ENCODE measurements around the gene SETSIP. TPM values are rescaled to one million over a fixed set of nuclear protein-coding genes. Genes with fewer than 3 reads are reported as not detected.

SETSIP gene
- total RNA-seq, 1 donor from 2014 or later, result not detected

DNA sequence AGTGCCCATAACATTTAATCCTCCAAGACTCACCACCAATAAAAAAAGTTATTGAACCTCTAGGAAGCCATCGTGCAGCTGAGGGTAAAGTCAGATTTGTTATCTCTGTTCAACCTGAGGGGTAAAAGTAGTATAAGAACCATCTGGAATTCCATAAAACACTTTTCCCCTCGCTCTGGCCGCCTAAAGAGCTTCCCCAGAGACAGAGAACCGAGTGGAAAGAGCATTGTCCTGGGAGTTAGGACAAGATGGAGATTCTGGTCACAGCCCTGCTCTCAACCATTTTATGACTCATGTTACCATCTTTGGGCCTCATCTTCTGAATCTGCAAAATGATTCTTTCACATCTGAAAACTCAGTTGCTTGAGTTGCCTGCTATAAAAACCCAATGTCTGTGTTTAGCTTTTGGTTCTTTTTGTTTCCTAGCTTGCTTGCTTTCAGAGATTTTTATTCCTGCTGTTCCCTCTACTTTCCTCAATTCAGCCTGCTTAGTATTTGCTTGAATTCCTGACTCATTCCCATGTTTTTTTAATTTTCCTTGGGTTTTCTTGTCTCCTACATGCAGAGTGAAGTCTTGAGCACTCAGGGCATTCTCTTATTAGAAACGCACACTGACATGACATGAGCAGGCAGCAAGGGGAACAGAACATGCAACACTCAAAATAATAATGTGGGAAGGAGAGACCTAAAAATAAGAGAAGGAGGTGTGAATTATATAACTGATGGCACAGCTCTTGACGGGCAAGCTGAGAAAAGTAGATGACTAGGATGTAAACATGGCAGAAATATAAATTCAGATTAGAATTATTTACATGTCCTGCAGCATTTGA lies 43.7 kb downstream of the SETSIP start:
- Mint-ChIP-seq H3K27me3 (ENCODE audit: low read depth, unreplicated experiment) (peaks cover 6% of the 10 kb centered on the region), H3K4me1 (ENCODE audit: low read depth, unreplicated experiment) (peaks cover 17% of the 10 kb centered on the region), H3K27ac (ENCODE audit: unreplicated experiment) (peak overlapping the region; percentile 37), H3K9me3 (ENCODE audit: unreplicated experiment) (peaks cover 4% of the 10 kb centered on the region), H3K4me3 (ENCODE audit: unreplicated experiment) (no peak overlapping the region), H3K36me3 (ENCODE audit: low read depth, unreplicated experiment) (no peaks in the 10 kb centered on the region)
- no peak for TF ChIP-seq EZH2 (IDR thresholded peaks at IDR 0.05; ENCODE audit: insufficient read depth, low read length)
- TF ChIP-seq, protein P1, sequence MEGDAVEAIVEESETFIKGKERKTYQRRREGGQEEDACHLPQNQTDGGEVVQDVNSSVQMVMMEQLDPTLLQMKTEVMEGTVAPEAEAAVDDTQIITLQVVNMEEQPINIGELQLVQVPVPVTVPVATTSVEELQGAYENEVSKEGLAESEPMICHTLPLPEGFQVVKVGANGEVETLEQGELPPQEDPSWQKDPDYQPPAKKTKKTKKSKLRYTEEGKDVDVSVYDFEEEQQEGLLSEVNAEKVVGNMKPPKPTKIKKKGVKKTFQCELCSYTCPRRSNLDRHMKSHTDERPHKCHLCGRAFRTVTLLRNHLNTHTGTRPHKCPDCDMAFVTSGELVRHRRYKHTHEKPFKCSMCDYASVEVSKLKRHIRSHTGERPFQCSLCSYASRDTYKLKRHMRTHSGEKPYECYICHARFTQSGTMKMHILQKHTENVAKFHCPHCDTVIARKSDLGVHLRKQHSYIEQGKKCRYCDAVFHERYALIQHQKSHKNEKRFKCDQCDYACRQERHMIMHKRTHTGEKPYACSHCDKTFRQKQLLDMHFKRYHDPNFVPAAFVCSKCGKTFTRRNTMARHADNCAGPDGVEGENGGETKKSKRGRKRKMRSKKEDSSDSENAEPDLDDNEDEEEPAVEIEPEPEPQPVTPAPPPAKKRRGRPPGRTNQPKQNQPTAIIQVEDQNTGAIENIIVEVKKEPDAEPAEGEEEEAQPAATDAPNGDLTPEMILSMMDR (IDR thresholded peaks at IDR 0.05; ENCODE audit: insufficient read depth, low read depth, low read length), result no peak
- peaks cover 14% of the 10 kb centered on the region for H3K4me1 ChIP-seq (ENCODE audit: insufficient read depth, low read length)
- FAIRE-seq (peak; percentile 29), DNase-seq (ENCODE audit: low read depth) (no peak)
- H3K27ac ChIP-seq (ENCODE audit: low read depth, low read length), result no peak overlapping the region
- no peak overlapping the region for H3K4me3 ChIP-seq (ENCODE audit: insufficient read depth, low read depth, low read length)
- H3K79me2 ChIP-seq (ENCODE audit: insufficient read depth, low read length), result no peaks in the 10 kb centered on the region
- H2AFZ ChIP-seq (ENCODE audit: low read depth, low read length), result peak overlapping the region; percentile 31
- no peaks in the 10 kb centered on the region for H3K9me3 ChIP-seq (ENCODE audit: insufficient read depth, low read depth, low read length)
- H3K27me3 ChIP-seq (ENCODE audit: insufficient read depth, low read length), result no peaks in the 10 kb centered on the region
- no peaks in the 10 kb centered on the region for H4K20me1 ChIP-seq (ENCODE audit: insufficient read depth, low read length)
- H3K36me3 ChIP-seq (ENCODE audit: insufficient read depth, low read length), result no peaks in the 10 kb centered on the region
- H3K4me2 ChIP-seq (ENCODE audit: low read length), result peak overlapping the region; percentile 95
- no peak overlapping the region for H3K9ac ChIP-seq (ENCODE audit: low read length)

DNA sequence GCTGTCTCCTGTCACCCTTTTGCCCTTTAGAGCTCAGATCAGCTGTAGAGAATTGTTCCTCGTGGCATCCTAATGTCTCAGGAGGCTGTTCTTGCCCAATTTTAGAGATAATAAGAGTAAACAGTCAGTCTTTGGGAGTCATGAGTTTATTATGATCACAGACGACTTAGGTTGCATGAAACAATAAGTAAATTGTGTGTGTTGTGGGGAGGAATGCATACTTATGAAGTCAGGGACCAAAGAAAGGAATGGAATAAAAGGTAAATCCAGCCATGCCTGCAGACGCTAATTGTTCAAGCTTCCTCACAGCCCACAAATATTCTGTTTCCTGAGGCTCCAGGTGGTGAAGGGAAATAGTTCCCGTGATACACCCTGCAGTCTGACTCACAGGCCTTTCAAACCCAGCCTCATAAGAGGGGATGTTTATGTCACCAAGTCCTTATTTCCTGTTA lies 44.5 kb downstream of the SETSIP start:
- peak overlapping the region; percentile 72 for H3K4me3 ChIP-seq (ENCODE audit: insufficient read depth, low read depth, low read length)
- H3K9ac ChIP-seq (ENCODE audit: low read length), result peak overlapping the region; percentile 78
- no peaks in the 10 kb centered on the region for H3K27me3 ChIP-seq (ENCODE audit: insufficient read depth, low read length)
- Mint-ChIP-seq H3K4me3 (ENCODE audit: unreplicated experiment) (peak overlapping the region; percentile 80), H3K4me1 (ENCODE audit: low read depth, unreplicated experiment) (peaks cover 17% of the 10 kb centered on the region), H3K9me3 (ENCODE audit: unreplicated experiment) (peaks cover 4% of the 10 kb centered on the region), H3K27me3 (ENCODE audit: low read depth, unreplicated experiment) (peaks cover 6% of the 10 kb centered on the region), H3K36me3 (ENCODE audit: low read depth, unreplicated experiment) (peaks cover under 1% of the 10 kb centered on the region), H3K27ac (ENCODE audit: unreplicated experiment) (peak overlapping the region; percentile 37)
- no peaks in the 10 kb centered on the region for H4K20me1 ChIP-seq (ENCODE audit: insufficient read depth, low read length)
- peak; percentile 59 for DNase-seq (ENCODE audit: low read depth)
- peaks cover 14% of the 10 kb centered on the region for H3K4me1 ChIP-seq (ENCODE audit: insufficient read depth, low read length)
- peak overlapping the region; percentile 95 for H3K4me2 ChIP-seq (ENCODE audit: low read length)
- no peaks in the 10 kb centered on the region for H3K36me3 ChIP-seq (ENCODE audit: insufficient read depth, low read length)
- H3K9me3 ChIP-seq (ENCODE audit: insufficient read depth, low read depth, low read length), result no peaks in the 10 kb centered on the region
- peak; percentile 20 for FAIRE-seq
- no peak for TF ChIP-seq EZH2 (IDR thresholded peaks at IDR 0.05; ENCODE audit: insufficient read depth, low read length)
- TF ChIP-seq, protein P1 (IDR thresholded peaks at IDR 0.05; ENCODE audit: insufficient read depth, low read depth, low read length), result no peak
- H2AFZ ChIP-seq (ENCODE audit: low read depth, low read length), result peak overlapping the region; percentile 95
- no peaks in the 10 kb centered on the region for H3K79me2 ChIP-seq (ENCODE audit: insufficient read depth, low read length)
- peak overlapping the region; percentile 20 for H3K27ac ChIP-seq (ENCODE audit: low read depth, low read length)
